ENCODE results near the gene ARHGAP15.

ARHGAP15 gene

GRCh38 chr2:143398781-143399180, 269.6 kb downstream of the ARHGAP15 start:
- no peak for TF ChIP-seq CTCF (IDR thresholded peaks at IDR 0.05)
- DNase-seq (ENCODE audit: low spot score) = no peak
- Histone ChIP-seq H3K4me3 (no peak overlapping the region), H3K27ac (no peak overlapping the region)

GRCh38 chr2:143399631-143400069, 270.4 kb downstream of the ARHGAP15 start:
- Histone ChIP-seq H3K4me3 (no peak overlapping the region), H3K27ac (no peak overlapping the region)
- no peak for DNase-seq (ENCODE audit: low spot score)
- no peak for TF ChIP-seq CTCF (IDR thresholded peaks at IDR 0.05)

- Histone ChIP-seq H3K4me3 (no peak overlapping the region), H3K27ac (no peak overlapping the region)
- no peak for TF ChIP-seq CTCF (IDR thresholded peaks at IDR 0.05)
- DNase-seq (ENCODE audit: low spot score) = no peak
Observed at GRCh38 chr2:143401861-143402260, 272.6 kb downstream of the ARHGAP15 start.

GRCh38 chr2:143402451-143402850, 273.2 kb downstream of the ARHGAP15 start:
- H3K27ac ChIP-seq = no peak overlapping the region
- H3K4me3 ChIP-seq = no peak overlapping the region
- no peak for DNase-seq (ENCODE audit: low spot score)
- TF ChIP-seq CTCF (IDR thresholded peaks at IDR 0.05) = no peak

GRCh38 chr2:143410082-143410897, 281.1 kb downstream of the ARHGAP15 start:
- DNase-seq (ENCODE audit: low spot score) = no peak
- no peak overlapping the region for H3K27ac ChIP-seq
- no peak for TF ChIP-seq CTCF (IDR thresholded peaks at IDR 0.05)
- no peak overlapping the region for H3K4me3 ChIP-seq

GRCh38 chr2:143415571-143415970, 286.4 kb downstream of the ARHGAP15 start:
- Histone ChIP-seq H3K27ac (no peak overlapping the region), H3K4me3 (no peak overlapping the region)
- DNase-seq (ENCODE audit: low spot score) = no peak
- TF ChIP-seq CTCF (IDR thresholded peaks at IDR 0.05) = no peak

GRCh38 chr2:143417428-143417827, 288.2 kb downstream of the ARHGAP15 start:
- Histone ChIP-seq H3K27ac (no peak overlapping the region), H3K4me3 (no peak overlapping the region)
- TF ChIP-seq CTCF (IDR thresholded peaks at IDR 0.05) = no peak
- no peak for DNase-seq (ENCODE audit: low spot score)

Measured in coronary artery (tissue), 2 donors.